H1 (cell line): ENCODE data around the gene ASTL.

Source experiments
- CBX5 ChIP-seq: fragments of 300-800, 300-1000 bp; sonication (generic); IDR thresholded peaks from 2 replicates; pipeline ENCODE4 v1.7.1; 2016; ENCODE audit warnings: antibody characterized with exemption, low read length, low read depth
- CEBPB ChIP-seq: IDR thresholded peaks from 2 replicates; pipeline ENCODE4 v1.6.1; 2012; ENCODE audit warnings: low read depth, low read length
- CTCF ChIP-seq, 3 experiments: IDR thresholded peaks; 1 replicate in 2 of 3; 2 replicates in 1 of 3; pipeline versions ENCODE4 v1.5.1 to v1.6.1; 2011; ENCODE audit warnings: low read length in 3 of 3, mild to moderate bottlenecking in 3 of 3, inconsistent platforms in 2 of 3, low read depth in 1 of 3, moderate library complexity in 1 of 3; ENCODE audit not compliant: insufficient read depth in 1 of 3; ENCODE audit errors: control extremely low read depth in 1 of 3
- EZH2 ChIP-seq: fragments of 200-600 bp; sonication (generic); IDR thresholded peaks from 2 replicates; pipeline ENCODE4 v1.7.1; 2012; ENCODE audit warnings: low read depth, mild to moderate bottlenecking, moderate library complexity, low read length, inconsistent platforms; ENCODE audit not compliant: severe bottlenecking
- USF2 ChIP-seq: IDR thresholded peaks from 2 replicates; pipeline ENCODE4 v1.6.1; 2011; ENCODE audit warnings: low read length, improper control_type of control experiment

DNA sequence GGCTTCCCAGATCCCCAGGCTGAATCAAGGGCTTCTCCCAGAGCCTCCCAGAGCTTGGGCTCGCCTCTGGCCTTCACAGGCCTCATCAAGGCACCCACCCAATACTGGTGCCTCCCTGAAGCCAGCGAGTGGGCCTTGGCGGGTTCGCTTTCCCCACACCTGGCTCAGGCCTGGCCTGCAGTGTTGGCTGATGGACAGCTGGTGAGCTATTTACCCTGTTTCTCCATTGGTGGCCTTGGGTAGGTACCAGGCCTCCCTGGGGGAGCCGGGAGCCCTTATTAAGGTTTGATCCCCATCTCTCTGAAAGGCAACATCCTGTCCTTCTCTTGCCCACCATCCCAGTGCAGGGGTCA is 25.1 kb upstream of the ASTL start:
- TF ChIP-seq CEBPB (no peak), EZH2 (no peak), CTCF (IDR thresholded peaks at IDR 0.05; ENCODE audit: control extremely low read depth in 1 of 3, insufficient read depth in 1 of 3, low read depth in 1 of 3, low read length in 3 of 3) (no peak), CBX5 (no peak), USF2 (no peak)
